ENCODE data around the gene NINJ2.
"Not testable (repeated sequence)": the region's sequence is repeated elsewhere in the genome, so short reads cannot be mapped to it uniquely, and the experiment has no call there.

DNA sequence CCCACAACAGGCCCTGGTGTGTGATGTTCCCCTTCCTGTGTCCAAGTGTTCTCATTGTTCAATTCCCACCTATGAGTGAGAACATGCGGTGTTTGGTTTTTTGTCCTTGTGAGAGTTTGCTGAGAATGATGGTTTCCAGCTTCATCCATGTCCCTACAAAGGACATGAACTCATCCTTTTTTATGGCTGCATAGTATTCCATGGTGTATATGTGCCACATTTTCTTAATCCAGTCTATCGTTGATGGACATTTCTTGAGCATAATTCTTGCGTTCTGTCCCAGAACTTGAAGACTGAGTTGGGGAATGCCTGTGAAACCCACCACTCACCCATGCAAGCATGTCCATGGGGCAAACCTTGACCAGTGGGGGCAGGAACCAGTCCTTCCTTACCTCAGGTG, 44.8 kb upstream of the NINJ2 start:
- TF ChIP-seq, protein P1, sequence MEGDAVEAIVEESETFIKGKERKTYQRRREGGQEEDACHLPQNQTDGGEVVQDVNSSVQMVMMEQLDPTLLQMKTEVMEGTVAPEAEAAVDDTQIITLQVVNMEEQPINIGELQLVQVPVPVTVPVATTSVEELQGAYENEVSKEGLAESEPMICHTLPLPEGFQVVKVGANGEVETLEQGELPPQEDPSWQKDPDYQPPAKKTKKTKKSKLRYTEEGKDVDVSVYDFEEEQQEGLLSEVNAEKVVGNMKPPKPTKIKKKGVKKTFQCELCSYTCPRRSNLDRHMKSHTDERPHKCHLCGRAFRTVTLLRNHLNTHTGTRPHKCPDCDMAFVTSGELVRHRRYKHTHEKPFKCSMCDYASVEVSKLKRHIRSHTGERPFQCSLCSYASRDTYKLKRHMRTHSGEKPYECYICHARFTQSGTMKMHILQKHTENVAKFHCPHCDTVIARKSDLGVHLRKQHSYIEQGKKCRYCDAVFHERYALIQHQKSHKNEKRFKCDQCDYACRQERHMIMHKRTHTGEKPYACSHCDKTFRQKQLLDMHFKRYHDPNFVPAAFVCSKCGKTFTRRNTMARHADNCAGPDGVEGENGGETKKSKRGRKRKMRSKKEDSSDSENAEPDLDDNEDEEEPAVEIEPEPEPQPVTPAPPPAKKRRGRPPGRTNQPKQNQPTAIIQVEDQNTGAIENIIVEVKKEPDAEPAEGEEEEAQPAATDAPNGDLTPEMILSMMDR (IDR thresholded peaks at IDR 0.05): not testable (repeated sequence)
- not testable (repeated sequence) for TF ChIP-seq POLR2A (IDR thresholded peaks at IDR 0.05)

Measured in sigmoid colon (tissue), 3 donors.